NB4 (cell line): ENCODE measurements around the gene KRI1.

Experiments used
- CTCF ChIP-seq: IDR thresholded peaks from one replicate; pipeline ENCODE4 v1.5.1; 2012; ENCODE audit warnings: low read depth, low read length
- MAX ChIP-seq: IDR thresholded peaks from 2 replicates; pipeline ENCODE4 v1.6.1; 2011; ENCODE audit warnings: low read depth, low read length
- POLR2A ChIP-seq: IDR thresholded peaks from 2 replicates; pipeline ENCODE4 v1.6.1; 2011; ENCODE audit warnings: mild to moderate bottlenecking; ENCODE audit not compliant: insufficient read length; ENCODE audit errors: extremely low read depth

DNA sequence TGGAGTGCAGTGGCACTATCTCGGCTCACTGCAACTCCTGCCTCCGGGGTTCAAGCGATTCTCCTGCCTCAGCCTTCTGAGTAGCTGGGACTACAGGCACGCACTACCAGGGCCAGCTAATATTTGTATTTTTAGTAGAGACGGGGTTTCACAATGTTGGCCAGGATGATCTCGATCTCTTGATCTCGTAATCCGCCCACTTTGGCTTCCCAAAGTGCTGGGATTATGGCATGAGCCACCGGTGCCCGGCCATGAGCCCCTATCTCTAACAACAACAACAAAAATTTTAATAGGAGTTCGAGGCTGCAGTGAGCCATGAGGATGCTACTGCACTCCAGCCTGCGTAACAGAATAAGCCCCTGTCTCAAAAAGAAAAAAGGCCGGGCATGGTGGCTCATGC is 16.3 kb upstream of the KRI1 start:
- no peak for TF ChIP-seq CTCF
- TF ChIP-seq POLR2A, result no peak
- no peak for TF ChIP-seq MAX
